HepG2 (cell line): ENCODE measurements around the gene CSTPP1. TPM values are rescaled to one million over a fixed set of nuclear protein-coding genes. Genes with fewer than 3 reads are reported as not detected.

Experiments
- SNRNP70 ChIP-seq: fragments of 200-400 bp; formaldehyde crosslinking; IDR thresholded peaks from 2 replicates; pipeline ENCODE4 v1.6.1; 2017; ENCODE audit warnings: mild to moderate bottlenecking, low read depth, low read length, moderate library complexity
- ZC3H13 ChIP-seq: sonication (generic); formaldehyde crosslinking; IDR thresholded peaks from 2 replicates; pipeline ENCODE4 v1.8.1; 2023; ENCODE audit warnings: mild to moderate bottlenecking, missing genetic modification reagents, moderate library complexity
- ZNF407 ChIP-seq: sonication (generic); formaldehyde crosslinking; IDR thresholded peaks from one replicate; pipeline ENCODE4 v1.5.1; 2020; ENCODE audit warnings: mild to moderate bottlenecking, missing genetic modification reagents; ENCODE audit errors: not compliant biosample characterization
- ZNF772 ChIP-seq: sonication (generic); formaldehyde crosslinking; IDR thresholded peaks from 2 replicates; pipeline ENCODE4 v1.5.0; 2020; ENCODE audit warnings: mild to moderate bottlenecking, missing genetic modification reagents
- polyA plus RNA-seq, 8 experiments: library from polyadenylated mRNA; depleted of rRNA in 3 of 8; stranded (reverse) in 7 of 8; unstranded in 1 of 8; fragments of >200 nt; fragmentation: Illumina TruSeq in 4 of 8; extraction: Trizol in 4 of 8; gene quantifications; 2 replicates each; pipeline versions ENCODE4 v1.2.1 to v1.2.3, GENCODE V29; 2011 to 2016; ENCODE audit warnings: low read depth in 4 of 8, missing spikeins in 1 of 8, mixed read lengths in 1 of 8; ENCODE audit not compliant: insufficient read depth in 1 of 8
- total RNA-seq, 5 experiments: library from RNA; depleted of rRNA; stranded (reverse); fragments of >200 nt; fragmentation: Illumina TruSeq; extraction: Trizol; gene quantifications; 2 replicates each; pipeline ENCODE4 v1.2.3, GENCODE V29; 2016; ENCODE audit warnings: low read depth in 1 of 5

The CSTPP1 gene
- total and polyA plus RNA-seq, 2 of the 13 experiments (the other 11 are each of a cell fraction or from before 2014, with no cell fraction given): 12.3 to 14.6 TPM

- no peak for TF ChIP-seq ZNF407 (CRISPR knock-in tag)
- TF ChIP-seq ZC3H13 (CRISPR knock-in tag): no peak
- no peak for TF ChIP-seq SNRNP70
- no peak for TF ChIP-seq ZNF772 (CRISPR knock-in tag)
Measured at GRCh38 chr11:47003180-47003877, 66.8 kb downstream of the CSTPP1 start (continued).
